Stimulated activated CD4-positive, alpha-beta T cell treated with anti-CD3 and anti-CD28 coated beads, Interleukin-1b, Interleukin-23, amount 100 ng/mL, for 24 hours (primary cell): ENCODE data around the gene SPAAR.
"Not testable (repeated sequence)": the region's sequence is repeated elsewhere in the genome, so short reads cannot be mapped to it uniquely, and the experiment has no call there.

Experiments
- DNase-seq, 4 experiments: peaks; one replicate each; pipeline ENCODE4 v3.0.0-alpha.2; 2020; ENCODE audit warnings: low read depth in 4 of 4, low spot score in 1 of 4

The SPAAR gene

GRCh38 chr9:35920051-35920620 is 10.8 kb downstream of the SPAAR start:
- DNase-seq, result no peak

- DNase-seq, result no peak
Measured at GRCh38 chr9:35923598-35923926, 14.3 kb downstream of the SPAAR start.

- DNase-seq, result peak in 1 of 4 experiments; percentile 32
Measured at GRCh38 chr9:35923927-35924763, 14.9 kb downstream of the SPAAR start.

- no peak for DNase-seq
Measured at GRCh38 chr9:35928591-35929452, 19.5 kb downstream of the SPAAR start.

- DNase-seq, result no peak
Measured at GRCh38 chr9:35929453-35929718, 20.1 kb downstream of the SPAAR start.

GRCh38 chr9:35930521-35930920 is 21.2 kb downstream of the SPAAR start:
- no peak for DNase-seq

- no peak for DNase-seq
Measured at GRCh38 chr9:35930989-35931388, 21.7 kb downstream of the SPAAR start.

GRCh38 chr9:35932735-35933134 is 23.4 kb downstream of the SPAAR start:
- peak in 1 of 4 experiments; percentile 25 for DNase-seq

- DNase-seq, result no peak
Measured at GRCh38 chr9:35933550-35934067, 24.3 kb downstream of the SPAAR start.

- DNase-seq, result not testable (repeated sequence)
Measured at GRCh38 chr9:35934069-35934468, 24.8 kb downstream of the SPAAR start.

GRCh38 chr9:35935261-35935660 is 26.0 kb downstream of the SPAAR start:
- DNase-seq, result no peak

- no peak for DNase-seq
Measured at GRCh38 chr9:35935755-35936509, 26.6 kb downstream of the SPAAR start.

- DNase-seq, result no peak
Measured at GRCh38 chr9:35937227-35937626, 27.9 kb downstream of the SPAAR start.

GRCh38 chr9:35938474-35939356 is 29.4 kb downstream of the SPAAR start:
- DNase-seq, result no peak

- DNase-seq, result no peak
Measured at GRCh38 chr9:35939679-35940250, 30.5 kb downstream of the SPAAR start.

- DNase-seq, result peak in 1 of 4 experiments; percentile 9
Measured at GRCh38 chr9:35940458-35941407, 31.4 kb downstream of the SPAAR start.

GRCh38 chr9:35942286-35942685 is 33.0 kb downstream of the SPAAR start:
- DNase-seq, result no peak

GRCh38 chr9:35944173-35944572 is 34.9 kb downstream of the SPAAR start:
- no peak for DNase-seq

GRCh38 chr9:35944841-35945240 is 35.6 kb downstream of the SPAAR start:
- no peak for DNase-seq
